HepG2 (cell line): Measurements from ENCODE around the gene STIM1. TPM values are rescaled to one million over a fixed set of nuclear protein-coding genes. Genes with fewer than 3 reads are reported as not detected.

Source experiments
- ATAC-seq: fragments of 200-7000 bp; cut with Tn5 transposase; 3 replicates; pipeline ENCODE4 v1.9.1; 2020; ENCODE audit warnings: mild to moderate bottlenecking, moderate library complexity
- BruUV-seq: library from RNA; stranded (reverse); fragments of 400-500 nt; replicated peaks from 2 replicates; lab custom pipeline; 2021; lab: Mats Ljungman, UMichigan
- CTCF ChIA-PET: fragments of 300-600 bp; formaldehyde crosslinking; extraction: SDS; loops from one replicate; lab custom pipeline; 2021; ENCODE audit warnings: low total read pairs, inconsistent platforms, low intra/inter-chr PET ratio; lab: Yijun Ruan, JAX
- POLR2A ChIA-PET: fragments of 350-600 bp; sonication (Branson Sonifier 250); formaldehyde crosslinking; loops from one replicate; lab custom pipeline; 2020; ENCODE audit warnings: antibody characterized with exemption, inconsistent platforms; lab: Yijun Ruan, JAX
- DNase-seq: peaks from one replicate; pipeline ENCODE4 v3.0.0-alpha.2; 2015; ENCODE audit warnings: low spot score
- FAIRE-seq: peaks from 3 replicates; lab custom pipeline; 2011; peaks lifted over from hg19 to GRCh38; lab: Jason Lieb, UNC
- H2AFZ ChIP-seq: one replicate; pipeline ENCODE4 v1.6.1; 2011; ENCODE audit warnings: low read length, inconsistent platforms
- H3K27ac ChIP-seq: fragments of 300-600 bp; 3 replicates; pipeline ENCODE4 v1.8.0; 2011; ENCODE audit warnings: mixed run types, mild to moderate bottlenecking, mixed read lengths, low read length, inconsistent platforms; ENCODE audit not compliant: insufficient read depth; ENCODE audit errors: extremely low read length
- H3K27me3 ChIP-seq, 2 experiments: fragments of 200-600 bp in 1 of 2; 2 replicates in 1 of 2; 3 replicates in 1 of 2; pipeline versions ENCODE4 v1.6.0 to v1.8.0; 2011; ENCODE audit warnings: low read length in 2 of 2, mild to moderate bottlenecking in 2 of 2, moderate library complexity in 2 of 2, inconsistent platforms in 1 of 2; ENCODE audit not compliant: insufficient read depth in 2 of 2, control insufficient read depth in 1 of 2
- H3K36me3 ChIP-seq, 2 experiments: fragments of 200-600 bp in 1 of 2; replicated peaks in 1 of 2; 2 replicates in 1 of 2; 3 replicates in 1 of 2; pipeline versions ENCODE4 v1.5.1 to v1.8.0; 2011; ENCODE audit warnings: low read length in 2 of 2, inconsistent platforms in 1 of 2; ENCODE audit not compliant: insufficient read depth in 2 of 2, control insufficient read depth in 1 of 2
- H3K4me1 ChIP-seq: 2 replicates; pipeline ENCODE4 v1.5.1; 2012; ENCODE audit warnings: low read length, inconsistent platforms; ENCODE audit not compliant: insufficient read depth
- H3K4me2 ChIP-seq: 2 replicates; pipeline ENCODE4 v1.6.0; 2011; ENCODE audit warnings: low read depth, low read length, inconsistent platforms
- H3K4me3 ChIP-seq, 3 experiments: fragments of 200-600 bp in 1 of 3; sonication (generic), shearing (Covaris generic) in 1 of 3; replicated peaks in 1 of 3; 2 replicates each; pipeline ENCODE4 v1.5.1; 2011 to 2016; ENCODE audit warnings: low read length in 3 of 3, inconsistent platforms in 2 of 3, low read depth in 2 of 3, mild to moderate bottlenecking in 2 of 3, control low read depth in 1 of 3, mixed read lengths in 1 of 3; ENCODE audit not compliant: insufficient read depth in 1 of 3
- H3K79me2 ChIP-seq: one replicate; pipeline ENCODE4 v1.6.1; 2011; ENCODE audit warnings: low read length, inconsistent platforms; ENCODE audit not compliant: insufficient read depth
- H3K9ac ChIP-seq: 2 replicates; pipeline ENCODE4 v1.6.0; 2011; ENCODE audit warnings: mild to moderate bottlenecking, low read depth, low read length, inconsistent platforms; ENCODE audit not compliant: insufficient read depth
- H3K9me3 ChIP-seq: 2 replicates; pipeline ENCODE4 v1.5.1; 2012; ENCODE audit warnings: mild to moderate bottlenecking, low read length
- H4K20me1 ChIP-seq: 2 replicates; pipeline ENCODE4 v1.6.0; 2011; ENCODE audit warnings: inconsistent platforms, mild to moderate bottlenecking, low read length, moderate library complexity; ENCODE audit not compliant: insufficient read depth
- DMAP1 ChIP-seq: IDR thresholded peaks from 2 replicates; pipeline ENCODE4 v1.6.1; 2016
- ELF3 ChIP-seq: IDR thresholded peaks from 2 replicates; pipeline ENCODE4 v1.6.1; 2016; ENCODE audit warnings: missing genetic modification reagents, missing compliant biosample characterization
- HDAC2 ChIP-seq: sonication (generic); formaldehyde crosslinking; IDR thresholded peaks from 2 replicates; pipeline ENCODE4 v1.4.0; 2020; ENCODE audit warnings: missing genetic modification reagents
- HNF1B ChIP-seq: sonication (generic); formaldehyde crosslinking; IDR thresholded peaks from 2 replicates; pipeline ENCODE4 v1.5.1; 2020; ENCODE audit warnings: mild to moderate bottlenecking, moderate library complexity, missing genetic modification reagents
- SKI ChIP-seq: fragments of 450-650 bp; IDR thresholded peaks from one replicate; pipeline ENCODE4 v1.6.1; 2018; ENCODE audit warnings: mild to moderate bottlenecking; ENCODE audit not compliant: partially characterized antibody
- SNAPC2 ChIP-seq: sonication (generic); formaldehyde crosslinking; IDR thresholded peaks from 2 replicates; pipeline ENCODE4 v1.8.1; 2022; ENCODE audit warnings: mild to moderate bottlenecking, missing genetic modification reagents
- SYNCRIP ChIP-seq: fragments of 200-400 bp; formaldehyde crosslinking; IDR thresholded peaks from 2 replicates; pipeline ENCODE4 v1.6.1; 2018; ENCODE audit warnings: mild to moderate bottlenecking, low read depth, low read length; ENCODE audit not compliant: insufficient read depth
- TOE1 ChIP-seq: sonication (generic); formaldehyde crosslinking; IDR thresholded peaks from 2 replicates; pipeline ENCODE4 v1.4.0; 2020; ENCODE audit warnings: mild to moderate bottlenecking, missing genetic modification reagents
- ZBTB21 ChIP-seq: sonication (generic); formaldehyde crosslinking; IDR thresholded peaks from 2 replicates; pipeline ENCODE4 v1.4.0; 2020; ENCODE audit warnings: missing genetic modification reagents
- ZNF17 ChIP-seq: sonication (generic); formaldehyde crosslinking; IDR thresholded peaks from 2 replicates; pipeline ENCODE4 v1.5.0; 2020; ENCODE audit warnings: mild to moderate bottlenecking, missing genetic modification reagents
- ZNF672 ChIP-seq: sonication (generic); formaldehyde crosslinking; IDR thresholded peaks from 2 replicates; pipeline ENCODE4 v1.8.1; 2022; ENCODE audit warnings: missing genetic modification reagents
- WGBS: methylation state at CpG from one replicate; pipeline ENCODE4 v1.1.6; 2017; ENCODE audit warnings: low lambda C conversion rate; 5-methylcytosine and 5-hydroxymethylcytosine counted together
- in situ Hi-C: cut with HindIII; loops from 2 replicates; pipeline ENCODE4 v1.10.0; 2017; ENCODE audit warnings: low pct_unique_long_range_greater_than_20kb; ENCODE audit not compliant: extremely low pct_ligation_motif_present
- intact Hi-C: fragments of 100-400 bp; cut with micrococcal nuclease; formaldehyde crosslinking; loops from one replicate; pipeline ENCODE4 v1.10.0; 2022; ENCODE audit not compliant: unreplicated experiment
- polyA plus RNA-seq, 8 experiments: library from polyadenylated mRNA; depleted of rRNA in 3 of 8; stranded (reverse) in 7 of 8; unstranded in 1 of 8; fragments of >200 nt; fragmentation: Illumina TruSeq in 4 of 8; extraction: Trizol in 4 of 8; gene quantifications; 2 replicates each; pipeline versions ENCODE4 v1.2.1 to v1.2.3, GENCODE V29; 2011 to 2016; ENCODE audit warnings: low read depth in 4 of 8, missing spikeins in 1 of 8, mixed read lengths in 1 of 8; ENCODE audit not compliant: insufficient read depth in 1 of 8
- total RNA-seq, 5 experiments: library from RNA; depleted of rRNA; stranded (reverse); fragments of >200 nt; fragmentation: Illumina TruSeq; extraction: Trizol; gene quantifications; 2 replicates each; pipeline ENCODE4 v1.2.3, GENCODE V29; 2016; ENCODE audit warnings: low read depth in 1 of 5
- TF ChIP-seq, protein P1 (sequence below): sonication (generic); formaldehyde crosslinking; IDR thresholded peaks from 2 replicates; pipeline ENCODE4 v1.4.0; 2020; ENCODE audit warnings: missing genetic modification reagents
- TF ChIP-seq, protein P2 (sequence below), 2 experiments: sonication (generic) in 1 of 2; formaldehyde crosslinking in 1 of 2; IDR thresholded peaks; 2 replicates each; pipeline versions ENCODE4 v1.5.1 to v1.6.1; 2011 to 2020; ENCODE audit warnings: borderline replicate concordance in 1 of 2, low read depth in 1 of 2, low read length in 1 of 2, mild to moderate bottlenecking in 1 of 2, missing genetic modification reagents in 1 of 2, moderate library complexity in 1 of 2

STIM1 gene
- total and polyA plus RNA-seq, 2 of the 13 experiments (the other 11 are each of a cell fraction or from before 2014, with no cell fraction given): 19.2 to 28.5 TPM

GRCh38 chr11:3970108-3970507, 114.6 kb downstream of the STIM1 start:
- Histone ChIP-seq H4K20me1 (no peaks in the 10 kb centered on the region), H3K4me2 (no peak overlapping the region), H3K36me3 (peaks cover 5 to 10% of the 10 kb centered on the region in 2 experiments; a peak in 3 of 5 replicates), H3K4me3 (no peak overlapping the region), H3K27ac (no peak overlapping the region), H3K4me1 (no peaks in the 10 kb centered on the region), H3K27me3 (no peaks in the 10 kb centered on the region), H3K9ac (no peak overlapping the region), H3K79me2 (no peaks in the 10 kb centered on the region), H3K9me3 (no peaks in the 10 kb centered on the region), H2AFZ (no peak overlapping the region)
- FAIRE-seq (no peak), DNase-seq (no peak), ATAC-seq (no peak)
- no TSS peak for BruUV-seq
- no peak for TF ChIP-seq DMAP1 (CRISPR knock-in tag)
- TF ChIP-seq, protein P1, sequence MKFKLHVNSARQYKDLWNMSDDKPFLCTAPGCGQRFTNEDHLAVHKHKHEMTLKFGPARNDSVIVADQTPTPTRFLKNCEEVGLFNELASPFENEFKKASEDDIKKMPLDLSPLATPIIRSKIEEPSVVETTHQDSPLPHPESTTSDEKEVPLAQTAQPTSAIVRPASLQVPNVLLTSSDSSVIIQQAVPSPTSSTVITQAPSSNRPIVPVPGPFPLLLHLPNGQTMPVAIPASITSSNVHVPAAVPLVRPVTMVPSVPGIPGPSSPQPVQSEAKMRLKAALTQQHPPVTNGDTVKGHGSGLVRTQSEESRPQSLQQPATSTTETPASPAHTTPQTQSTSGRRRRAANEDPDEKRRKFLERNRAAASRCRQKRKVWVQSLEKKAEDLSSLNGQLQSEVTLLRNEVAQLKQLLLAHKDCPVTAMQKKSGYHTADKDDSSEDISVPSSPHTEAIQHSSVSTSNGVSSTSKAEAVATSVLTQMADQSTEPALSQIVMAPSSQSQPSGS (CRISPR knock-in tag): no peak
- TF ChIP-seq SNAPC2 (CRISPR knock-in tag): no peak
- TF ChIP-seq ELF3 (CRISPR knock-in tag): no peak
- no peak for TF ChIP-seq ZBTB21
- no peak for TF ChIP-seq ZNF672
- no peak for TF ChIP-seq TOE1 (CRISPR knock-in tag)
- TF ChIP-seq, protein P2, sequence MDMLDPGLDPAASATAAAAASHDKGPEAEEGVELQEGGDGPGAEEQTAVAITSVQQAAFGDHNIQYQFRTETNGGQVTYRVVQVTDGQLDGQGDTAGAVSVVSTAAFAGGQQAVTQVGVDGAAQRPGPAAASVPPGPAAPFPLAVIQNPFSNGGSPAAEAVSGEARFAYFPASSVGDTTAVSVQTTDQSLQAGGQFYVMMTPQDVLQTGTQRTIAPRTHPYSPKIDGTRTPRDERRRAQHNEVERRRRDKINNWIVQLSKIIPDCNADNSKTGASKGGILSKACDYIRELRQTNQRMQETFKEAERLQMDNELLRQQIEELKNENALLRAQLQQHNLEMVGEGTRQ (IDR thresholded peaks at IDR 0.05; ENCODE audit: low read depth, low read length): no peak
- TF ChIP-seq, protein P2 (CRISPR knock-in tag; IDR thresholded peaks at IDR 0.05; ENCODE audit: borderline replicate concordance): no peak
- TF ChIP-seq HNF1B (CRISPR knock-in tag): no peak
- no peak for TF ChIP-seq SKI
- no peak for TF ChIP-seq SYNCRIP
- no peak for TF ChIP-seq ZNF17 (CRISPR knock-in tag)
- no peak for TF ChIP-seq HDAC2 (CRISPR knock-in tag)
- intact Hi-C loops (no loop called here), in situ Hi-C loops (no loop called here)
- 100% methylated on average over 2 of the region's 2 CpGs for WGBS
- POLR2A ChIA-PET: interaction anchor here (0.7 kb wide), 1 partner anchor 27 kb away, joined by 3 read pairs; no protein-coding TSS in a partner anchor
- CTCF ChIA-PET: no interaction called here
